SK-N-SH treated with all-trans-retinoic acid at 6 μM for 48 hours (cell line): ENCODE results near the gene USH1G.

Source experiments
- CSDC2 ChIP-seq: fragments of 250-450 bp; sonication (Bioruptor Pico); IDR thresholded peaks from 2 replicates; pipeline ENCODE4 v1.5.0; 2020; ENCODE audit warnings: mild to moderate bottlenecking, moderate library complexity
- ESRRG ChIP-seq: fragments of 250-450 bp; sonication (Bioruptor Pico); IDR thresholded peaks from 2 replicates; pipeline ENCODE4 v1.6.1; 2021; ENCODE audit warnings: mild to moderate bottlenecking
- GLIS3 ChIP-seq: fragments of 250-450 bp; sonication (Bioruptor Pico); IDR thresholded peaks from 2 replicates; pipeline ENCODE4 v1.5.0; 2020; ENCODE audit warnings: mild to moderate bottlenecking, moderate library complexity
- OSR1 ChIP-seq: fragments of 250-450 bp; sonication (Bioruptor Pico); IDR thresholded peaks from 2 replicates; pipeline ENCODE4 v1.8.0; 2022; ENCODE audit warnings: moderate library complexity, mild to moderate bottlenecking, inconsistent platforms
- PATZ1 ChIP-seq: fragments of 250-450 bp; sonication (Bioruptor Pico); IDR thresholded peaks from 2 replicates; pipeline ENCODE4 v1.8.0; 2020; ENCODE audit warnings: mild to moderate bottlenecking, moderate library complexity, borderline replicate concordance
- ZC3H10 ChIP-seq: fragments of 250-450 bp; sonication (Bioruptor Pico); IDR thresholded peaks from 2 replicates; pipeline ENCODE4 v1.5.1; 2021; ENCODE audit warnings: mild to moderate bottlenecking, moderate library complexity
- ZNF8 ChIP-seq: fragments of 450-650 bp; formaldehyde crosslinking; IDR thresholded peaks from 2 replicates; pipeline ENCODE4 v1.5.0; 2020; ENCODE audit warnings: mild to moderate bottlenecking, moderate library complexity

- TF ChIP-seq OSR1 (no peak), GLIS3 (CRISPR knock-in tag) (no peak), PATZ1 (CRISPR knock-in tag) (no peak), ZNF8 (no peak), ZC3H10 (no peak), ESRRG (CRISPR knock-in tag) (no peak), CSDC2 (no peak)
Measured at GRCh38 chr17:74870512-74870911, 52.5 kb downstream of the USH1G start.
